Measurements from ENCODE around the gene IL1RAPL2.

GRCh38 chrX:105260291-105261043 lies 694.5 kb downstream of the IL1RAPL2 start:
- TF ChIP-seq POLR2A (IDR thresholded peaks at IDR 0.05) (no peak), CTCF (IDR thresholded peaks at IDR 0.05 in 4 of 5, conservative IDR thresholded peaks at IDR 0.05 in 1 of 5) (no peak)
